Endothelial cell of umbilical vein (primary cell): ENCODE results near the gene BIRC3. TPM values are rescaled to one million over a fixed set of nuclear protein-coding genes. Genes with fewer than 3 reads are reported as not detected.

Source experiments
- BruUV-seq: library from RNA; stranded (reverse); fragments of 400-500 nt; replicated peaks from 2 replicates; lab custom pipeline; 2021; lab: Mats Ljungman, UMichigan
- CTCF ChIA-PET: fragments of 300-600, 350-600 bp; sonication (Branson Sonifier 250); formaldehyde crosslinking; loops from one replicate; lab custom pipeline; 2021; ENCODE audit warnings: antibody characterized with exemption, inconsistent platforms; lab: Charles Lee
- POLR2A ChIA-PET: fragments of 300-600, 350-600 bp; sonication (Branson Sonifier 250); formaldehyde crosslinking; loops from one replicate; lab custom pipeline; 2021; ENCODE audit warnings: antibody characterized with exemption, inconsistent platforms; lab: Charles Lee
- DNase-seq: peaks from one replicate; pipeline ENCODE4 v3.0.0-alpha.2; 2011; ENCODE audit warnings: low read depth, low spot score
- FAIRE-seq: peaks from 2 replicates; lab custom pipeline; 2011; peaks lifted over from hg19 to GRCh38; lab: Jason Lieb, UNC
- H2AFZ ChIP-seq: 2 replicates; pipeline ENCODE4 v1.6.0; 2012; ENCODE audit warnings: low read depth, low read length, control low read depth, inconsistent platforms
- H3K27ac ChIP-seq: 2 replicates; pipeline ENCODE4 v1.5.1; 2011; ENCODE audit warnings: low read depth, mild to moderate bottlenecking, control low read depth, low read length, moderate library complexity; ENCODE audit not compliant: insufficient read depth
- H3K27me3 ChIP-seq, 2 experiments: 2 replicates each; pipeline versions ENCODE4 v1.6.0 to v1.6.1; 2011; ENCODE audit warnings: low read length in 2 of 2, mixed read lengths in 1 of 2; ENCODE audit not compliant: control insufficient read depth in 2 of 2, insufficient read depth in 2 of 2
- H3K36me3 ChIP-seq, 2 experiments: 2 replicates in 1 of 2; 3 replicates in 1 of 2; pipeline ENCODE4 v1.5.1; 2011; ENCODE audit warnings: low read length in 2 of 2, mild to moderate bottlenecking in 1 of 2, moderate library complexity in 1 of 2; ENCODE audit not compliant: control insufficient read depth in 2 of 2, insufficient read depth in 2 of 2; ENCODE audit errors: extremely low read depth in 1 of 2
- H3K4me1 ChIP-seq: 3 replicates; pipeline ENCODE4 v1.5.1; 2011; ENCODE audit warnings: mild to moderate bottlenecking, low read length; ENCODE audit not compliant: control insufficient read depth, insufficient read depth; ENCODE audit errors: extremely low read depth
- H3K4me2 ChIP-seq: 2 replicates; pipeline ENCODE4 v1.6.1; 2011; ENCODE audit warnings: low read length, control low read depth, mixed read lengths; ENCODE audit not compliant: insufficient read depth
- H3K4me3 ChIP-seq, 3 experiments: fragments of 200-600 bp in 1 of 3; sonication (generic), shearing (Covaris generic) in 1 of 3; replicated peaks in 1 of 3; 2 replicates each; pipeline ENCODE4 v1.5.1; 2011 to 2016; ENCODE audit warnings: control low read depth in 3 of 3, low read length in 3 of 3, mild to moderate bottlenecking in 2 of 3, inconsistent platforms in 1 of 3, low read depth in 1 of 3, moderate library complexity in 1 of 3; ENCODE audit not compliant: insufficient read depth in 1 of 3
- H3K79me2 ChIP-seq: 2 replicates; pipeline ENCODE4 v1.6.0; 2012; ENCODE audit warnings: low read length, inconsistent platforms; ENCODE audit not compliant: control insufficient read depth, insufficient read depth
- H3K9ac ChIP-seq: replicated peaks from 2 replicates; pipeline ENCODE3; 2011; ENCODE audit warnings: low read length, control low read depth; ENCODE audit not compliant: insufficient read depth; ENCODE audit errors: extremely low read depth
- H3K9me1 ChIP-seq: replicated peaks from 3 replicates; pipeline ENCODE4 v1.6.0; 2011; ENCODE audit warnings: mild to moderate bottlenecking, low read length; ENCODE audit not compliant: control insufficient read depth, insufficient read depth; ENCODE audit errors: extremely low read depth
- H3K9me3 ChIP-seq: replicated peaks from 2 replicates; pipeline ENCODE4 v1.5.1; 2012; ENCODE audit warnings: low read length, inconsistent platforms; ENCODE audit not compliant: control insufficient read depth, insufficient read depth
- H4K20me1 ChIP-seq: replicated peaks from 2 replicates; pipeline ENCODE3; 2011; ENCODE audit warnings: mild to moderate bottlenecking, low read length; ENCODE audit not compliant: control insufficient read depth, insufficient read depth; ENCODE audit errors: extremely low read depth
- EZH2 ChIP-seq: IDR thresholded peaks from 2 replicates; pipeline ENCODE4 v1.6.1; 2012; ENCODE audit warnings: borderline replicate concordance, low read depth, mild to moderate bottlenecking, moderate library complexity, low read length, inconsistent platforms; ENCODE audit not compliant: severe bottlenecking
- FOS ChIP-seq: IDR thresholded peaks from 2 replicates; pipeline ENCODE4 v1.6.1; 2011; ENCODE audit warnings: mild to moderate bottlenecking, low read length, moderate library complexity, borderline replicate concordance; ENCODE audit not compliant: insufficient read depth
- GATA2 ChIP-seq: IDR thresholded peaks from 2 replicates; pipeline ENCODE4 v1.7.0; 2011; ENCODE audit warnings: low read depth, mild to moderate bottlenecking, moderate library complexity, mixed read lengths, low read length; ENCODE audit not compliant: insufficient read length, insufficient read depth
- JUN ChIP-seq: IDR thresholded peaks from 2 replicates; pipeline ENCODE4 v1.6.1; 2011; ENCODE audit warnings: borderline replicate concordance, low read depth; ENCODE audit not compliant: insufficient read length, insufficient read depth
- MAX ChIP-seq: IDR thresholded peaks from 2 replicates; pipeline ENCODE4 v1.6.1; 2011; ENCODE audit not compliant: insufficient read depth, insufficient read length
- MYC ChIP-seq: IDR thresholded peaks from one replicate; pipeline ENCODE4 v1.6.1; 2011; ENCODE audit warnings: mild to moderate bottlenecking, low read depth, low read length
- POLR2A ChIP-seq: IDR thresholded peaks from 2 replicates; pipeline ENCODE4 v1.6.1; 2012; ENCODE audit warnings: low read depth, mild to moderate bottlenecking, control low read depth, low read length
- POLR2AphosphoS5 ChIP-seq: IDR thresholded peaks from 2 replicates; pipeline ENCODE4 v1.6.1; 2012; ENCODE audit warnings: low read depth, mild to moderate bottlenecking, control low read depth, low read length, moderate library complexity; ENCODE audit not compliant: insufficient read depth
- dilution Hi-C: fragments of 300-500 bp; cut with MboI; formaldehyde crosslinking; loops from one replicate; pipeline ENCODE4 v1.15.0; 2019; ENCODE audit warnings: low sequenced_read_pairs; ENCODE audit not compliant: extremely low pct_ligation_motif_present
- intact Hi-C: fragments of 100-400 bp; cut with micrococcal nuclease; formaldehyde crosslinking; loops from one replicate; pipeline ENCODE4 v1.10.0; 2022
- polyA plus RNA-seq, 4 experiments: library from polyadenylated mRNA; depleted of rRNA in 3 of 4; stranded (reverse) in 3 of 4; unstranded in 1 of 4; fragments of >200 nt; gene quantifications; 2 replicates each; pipeline versions ENCODE4 v1.2.1 to v1.2.3, GENCODE V29; 2011 to 2012; ENCODE audit warnings: missing spikeins in 1 of 4
- total RNA-seq: library from RNA; stranded (reverse); gene quantifications from 2 replicates; pipeline ENCODE4 v1.2.3, GENCODE V29; 2021
- TF ChIP-seq, protein P1 (sequence below), 2 donors: IDR thresholded peaks; 1 replicate in 1 of 2; 2 replicates in 1 of 2; pipeline ENCODE4 v1.5.1; 2011; ENCODE audit warnings: low read length in 2 of 2, mild to moderate bottlenecking in 2 of 2, moderate library complexity in 2 of 2, control low read depth in 1 of 2, inconsistent platforms in 1 of 2, low read depth in 1 of 2; ENCODE audit not compliant: insufficient read depth in 1 of 2; ENCODE audit errors: extremely low read depth in 1 of 2

BIRC3 gene
- total and polyA plus RNA-seq, 2 donors (not counting 3 experiments of a cell fraction or from before 2014, with no cell fraction given) = 0.28 to 1.4 TPM

DNA sequence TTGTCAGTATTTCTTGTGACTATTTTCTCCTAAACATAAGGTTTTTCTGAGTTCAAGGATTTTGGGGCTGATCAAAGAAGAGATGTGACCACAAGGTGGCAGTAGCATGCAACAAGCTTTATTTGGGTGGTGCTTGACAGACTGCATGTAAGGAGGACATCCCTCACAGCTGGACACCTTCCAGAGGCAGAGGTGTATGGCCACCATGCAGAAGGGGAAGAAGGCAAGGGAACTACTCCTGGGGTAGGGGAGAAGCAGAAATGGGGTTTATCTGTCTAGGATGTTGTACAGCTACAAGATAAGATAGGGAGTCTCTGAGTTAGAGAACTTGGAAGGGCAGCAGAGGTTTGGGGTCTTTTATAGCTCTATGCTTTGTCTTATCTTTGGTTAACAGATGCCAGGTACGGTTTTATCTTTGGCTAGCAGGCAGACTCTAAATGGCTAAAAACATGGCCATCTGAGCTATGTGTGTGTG, 24.6 kb downstream of the BIRC3 start:
- FAIRE-seq = peak; percentile 75
- Histone ChIP-seq H3K27ac (no peak overlapping the region), H4K20me1 (no peaks in the 10 kb centered on the region), H3K27me3 (no peaks in the 10 kb centered on the region), H3K9me3 (no peaks in the 10 kb centered on the region), H2AFZ (peak overlapping the region; percentile 17), H3K4me1 (peaks cover 24% of the 10 kb centered on the region), H3K4me2 (no peak overlapping the region), H3K4me3 (no peak overlapping the region), H3K9me1 (no peaks in the 10 kb centered on the region), H3K79me2 (no peaks in the 10 kb centered on the region), H3K36me3 (no peaks in the 10 kb centered on the region), H3K9ac (no peak overlapping the region)
- intact Hi-C loops (loop anchor here (1.0 to 2.0 kb wide), 4 partner anchors 25 to 324 kb away; partner anchors contain the start of gene BIRC3), dilution Hi-C loops (no loop called here)
- CTCF ChIA-PET = interaction anchor here (0.8 to 3.1 kb wide), 49 partner anchors 8 to 600 kb away, joined by 3 to 113 read pairs (median 5); partner anchors contain the start of gene MMP10
- peak; percentile 86 for DNase-seq
- no TSS peak for BruUV-seq
- no peak for TF ChIP-seq MYC
- TF ChIP-seq, protein P1, sequence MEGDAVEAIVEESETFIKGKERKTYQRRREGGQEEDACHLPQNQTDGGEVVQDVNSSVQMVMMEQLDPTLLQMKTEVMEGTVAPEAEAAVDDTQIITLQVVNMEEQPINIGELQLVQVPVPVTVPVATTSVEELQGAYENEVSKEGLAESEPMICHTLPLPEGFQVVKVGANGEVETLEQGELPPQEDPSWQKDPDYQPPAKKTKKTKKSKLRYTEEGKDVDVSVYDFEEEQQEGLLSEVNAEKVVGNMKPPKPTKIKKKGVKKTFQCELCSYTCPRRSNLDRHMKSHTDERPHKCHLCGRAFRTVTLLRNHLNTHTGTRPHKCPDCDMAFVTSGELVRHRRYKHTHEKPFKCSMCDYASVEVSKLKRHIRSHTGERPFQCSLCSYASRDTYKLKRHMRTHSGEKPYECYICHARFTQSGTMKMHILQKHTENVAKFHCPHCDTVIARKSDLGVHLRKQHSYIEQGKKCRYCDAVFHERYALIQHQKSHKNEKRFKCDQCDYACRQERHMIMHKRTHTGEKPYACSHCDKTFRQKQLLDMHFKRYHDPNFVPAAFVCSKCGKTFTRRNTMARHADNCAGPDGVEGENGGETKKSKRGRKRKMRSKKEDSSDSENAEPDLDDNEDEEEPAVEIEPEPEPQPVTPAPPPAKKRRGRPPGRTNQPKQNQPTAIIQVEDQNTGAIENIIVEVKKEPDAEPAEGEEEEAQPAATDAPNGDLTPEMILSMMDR (IDR thresholded peaks at IDR 0.05; ENCODE audit: extremely low read depth in 1 of 2, insufficient read depth in 1 of 2, low read depth in 1 of 2, low read length in 2 of 2) = peak; percentile 73 to 74
- POLR2A ChIA-PET = no interaction called here

DNA sequence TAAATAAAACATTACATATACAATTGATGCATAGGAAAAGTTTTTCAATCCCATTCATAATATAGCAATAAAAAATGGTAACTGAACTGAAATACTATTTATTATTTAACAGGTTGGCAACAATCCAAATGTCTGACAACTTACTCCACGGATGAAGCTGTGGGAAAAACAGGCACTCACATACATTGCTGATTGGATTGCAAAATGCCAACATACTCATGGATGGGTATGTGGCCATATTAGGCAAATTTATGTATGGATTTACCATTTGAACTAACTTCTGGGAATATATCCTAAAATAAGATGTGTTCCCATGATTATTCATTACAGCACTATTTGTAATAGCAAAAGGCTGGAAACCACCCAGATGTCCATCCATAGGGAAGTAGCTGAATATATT, 26.5 kb downstream of the BIRC3 start:
- CTCF ChIA-PET = interaction anchor here (0.7 to 3.1 kb wide), 8 partner anchors 23 to 322 kb away, joined by 3 to 72 read pairs (median 5); no protein-coding TSS in a partner anchor
- H3K27ac ChIP-seq = peak overlapping the region; percentile 89

More for the DNA sequence above, 26.5 kb downstream of the BIRC3 start:
- H3K27me3 ChIP-seq = no peaks in the 10 kb centered on the region
- DNase-seq (peak; percentile 45), FAIRE-seq (no peak)
- BruUV-seq = no TSS peak
- H4K20me1 ChIP-seq = no peaks in the 10 kb centered on the region
- H2AFZ ChIP-seq = no peak overlapping the region
- peaks cover 15% of the 10 kb centered on the region for H3K79me2 ChIP-seq
- peak overlapping the region; percentile 93 for H3K4me2 ChIP-seq
- no peak overlapping the region for H3K9ac ChIP-seq
- POLR2A ChIA-PET = no interaction called here
- TF ChIP-seq, protein P1 (IDR thresholded peaks at IDR 0.05; ENCODE audit: extremely low read depth in 1 of 2, insufficient read depth in 1 of 2, low read depth in 1 of 2, low read length in 2 of 2) = no peak
- TF ChIP-seq JUN = no peak
- no peak for TF ChIP-seq POLR2A
- TF ChIP-seq EZH2 = no peak
- no peak for TF ChIP-seq MAX
- TF ChIP-seq FOS = no peak
- no peak for TF ChIP-seq GATA2
- no peak for TF ChIP-seq POLR2AphosphoS5
- no peak for TF ChIP-seq MYC
- H3K36me3 ChIP-seq = no peaks in the 10 kb centered on the region
- no peaks in the 10 kb centered on the region for H3K9me3 ChIP-seq
- H3K4me1 ChIP-seq = peaks cover 27% of the 10 kb centered on the region
- dilution Hi-C loops (no loop called here), intact Hi-C loops (no loop called here)
- no peaks in the 10 kb centered on the region for H3K9me1 ChIP-seq
- H3K4me3 ChIP-seq = no peak overlapping the region
